HG03108 (cell line): ENCODE measurements around the gene ENTPD3.
"Not testable (repeated sequence)": the region's sequence is repeated elsewhere in the genome, so short reads cannot be mapped to it uniquely, and the experiment has no call there.

Source experiments
- ATAC-seq: cut with Tn5 transposase; IDR thresholded peaks from one replicate; pipeline ENCODE4 v1.9.1; 2021; ENCODE audit warnings: moderate library complexity; ENCODE audit not compliant: unreplicated experiment

Gene ENTPD3

DNA sequence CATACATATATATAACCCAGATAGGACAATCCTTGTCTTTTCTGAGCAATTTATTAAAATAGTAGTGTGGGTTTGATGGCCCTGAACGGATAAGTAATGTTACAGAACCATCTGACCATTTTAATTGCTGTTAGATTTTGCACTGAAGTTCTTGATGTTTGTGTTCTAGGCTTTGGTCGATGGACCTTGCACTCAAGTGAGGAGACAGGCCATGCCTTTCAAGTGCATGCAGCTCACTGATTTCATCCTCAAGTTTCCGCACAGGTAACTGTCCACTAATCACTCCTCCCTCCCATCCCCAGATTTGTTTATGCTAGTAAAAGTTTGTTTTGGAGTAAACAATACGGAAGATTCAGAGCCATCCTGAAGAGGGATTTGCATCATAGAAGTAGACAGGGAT is 71.5 kb downstream of the ENTPD3 start:
- ATAC-seq: no peak

DNA sequence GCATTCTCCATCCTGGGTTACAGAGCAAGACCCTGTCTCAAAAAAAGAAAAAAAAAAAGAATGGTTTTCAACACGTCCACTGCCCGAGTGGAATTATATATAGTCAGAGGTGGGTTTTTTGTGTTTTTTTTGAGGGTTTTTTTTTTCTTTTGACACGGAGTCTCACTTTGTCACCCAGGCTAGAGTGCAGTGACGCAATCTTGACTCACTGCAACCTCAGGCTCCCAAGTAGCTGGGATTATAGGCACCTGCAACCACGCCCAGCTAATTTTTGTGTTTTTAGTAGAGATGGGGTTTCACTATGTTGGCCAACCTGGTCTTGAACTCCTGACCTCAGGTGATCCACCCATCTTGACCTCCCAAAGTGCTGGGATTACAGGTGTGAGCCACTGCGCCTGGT is 73.5 kb downstream of the ENTPD3 start:
- not testable (repeated sequence) for ATAC-seq

DNA sequence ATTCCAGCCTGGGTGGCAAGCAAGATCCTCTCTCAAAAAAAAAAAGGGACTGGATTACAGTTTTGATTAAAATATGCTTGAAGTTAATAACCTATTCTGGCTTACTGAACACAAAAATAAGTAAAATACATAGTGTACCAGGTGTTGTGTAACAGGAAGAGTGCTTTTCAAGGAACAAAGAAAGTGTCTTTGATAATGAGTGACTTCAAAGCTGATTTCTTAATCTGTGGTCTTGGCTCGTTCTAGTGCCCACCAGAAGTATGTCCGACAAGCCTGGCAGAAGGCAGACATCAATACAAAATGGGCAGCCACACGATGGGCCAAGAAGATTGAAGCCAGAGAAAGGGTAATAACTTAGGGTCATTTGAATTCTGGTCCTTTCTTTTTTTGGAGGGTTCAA is 74.2 kb downstream of the ENTPD3 start:
- ATAC-seq: no peak

DNA sequence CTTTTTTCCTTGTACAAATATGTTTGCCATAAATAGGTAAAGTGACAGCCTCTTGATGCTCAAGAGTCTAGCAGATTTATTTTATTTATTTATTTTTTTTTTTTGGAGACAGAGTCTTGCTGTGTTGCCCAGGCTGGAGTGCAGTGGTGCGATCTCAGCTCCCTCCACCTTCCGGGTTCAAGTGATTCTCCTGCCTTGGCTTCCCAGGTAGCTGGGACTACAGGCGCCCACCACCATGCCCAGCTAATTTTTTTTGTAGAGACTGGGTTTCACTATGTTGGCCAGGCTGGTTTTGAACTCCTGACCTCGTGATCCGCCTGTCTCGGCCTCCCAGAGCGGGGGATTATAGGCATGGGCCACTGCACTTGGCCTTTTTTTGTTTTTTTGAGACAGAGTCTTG is 75.9 kb downstream of the ENTPD3 start:
- not testable (repeated sequence) for ATAC-seq

DNA sequence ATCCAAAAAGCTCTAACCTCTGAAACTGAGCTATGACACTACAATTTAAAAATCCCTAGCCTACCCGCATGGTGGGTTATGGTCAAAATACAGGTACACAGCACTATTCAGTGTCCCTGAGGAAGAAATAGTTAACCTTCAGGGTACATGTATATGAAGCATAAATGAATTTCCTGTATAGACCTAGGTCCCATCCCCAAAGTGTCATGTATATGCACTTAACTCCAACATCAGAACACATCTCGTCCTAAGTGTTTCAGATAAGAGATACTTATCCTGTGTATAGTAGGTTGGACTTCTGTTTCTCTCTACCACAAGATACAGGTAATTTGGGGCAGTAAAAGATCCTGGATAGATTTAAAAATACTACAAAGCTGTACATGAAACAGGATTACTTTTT is 76.6 kb downstream of the ENTPD3 start:
- no peak for ATAC-seq

DNA sequence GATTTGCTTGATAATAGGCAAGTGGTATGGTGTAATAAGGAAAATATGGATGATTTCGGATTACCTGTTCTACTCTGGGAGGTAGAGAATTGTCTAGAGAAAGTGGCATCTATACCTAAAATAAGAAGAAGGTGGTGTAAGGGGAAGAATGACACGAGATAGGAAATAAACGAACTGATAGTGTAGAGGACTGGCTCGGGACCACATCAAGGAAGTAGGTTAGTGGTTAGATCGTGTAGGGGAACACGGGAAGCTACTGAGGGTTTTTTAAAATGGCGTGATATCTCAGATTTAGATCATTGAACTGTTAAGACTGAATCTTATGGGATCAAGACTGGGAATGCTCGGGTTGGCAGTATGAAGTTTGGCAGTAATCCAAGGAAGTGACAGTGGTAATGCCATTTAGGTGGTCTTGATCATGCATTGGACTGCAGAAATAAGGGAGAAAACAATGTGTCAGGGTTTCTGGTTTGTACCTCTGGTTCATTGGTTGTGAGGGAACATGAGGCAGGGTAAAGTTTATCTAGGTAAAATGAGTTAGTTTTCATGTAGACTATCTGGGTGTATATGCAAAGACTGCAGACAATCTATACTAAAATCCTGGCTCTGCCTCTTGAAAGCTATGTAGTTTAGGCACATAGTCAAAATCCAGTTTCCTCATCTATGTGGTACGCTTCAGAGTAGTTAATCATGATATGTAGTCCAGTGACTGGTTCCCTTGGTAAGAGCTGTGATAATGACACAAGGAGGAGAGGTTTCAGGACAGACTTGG is 77.5 kb downstream of the ENTPD3 start:
- ATAC-seq: no peak

DNA sequence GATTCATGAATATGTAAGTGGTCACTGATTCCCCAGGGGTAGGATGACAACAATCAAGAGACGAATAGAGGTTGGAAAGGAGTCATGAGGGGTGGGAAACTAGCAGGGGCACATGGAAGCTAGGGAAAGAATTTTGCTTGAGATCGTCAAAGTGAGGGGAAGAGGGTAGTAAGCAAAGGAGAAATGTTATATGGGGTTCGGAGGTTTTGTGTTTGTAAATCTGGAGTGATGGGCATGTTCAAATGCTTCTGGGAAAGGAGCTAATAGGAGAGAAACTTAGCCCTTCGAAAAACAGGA is 78.1 kb downstream of the ENTPD3 start:
- ATAC-seq: no peak

DNA sequence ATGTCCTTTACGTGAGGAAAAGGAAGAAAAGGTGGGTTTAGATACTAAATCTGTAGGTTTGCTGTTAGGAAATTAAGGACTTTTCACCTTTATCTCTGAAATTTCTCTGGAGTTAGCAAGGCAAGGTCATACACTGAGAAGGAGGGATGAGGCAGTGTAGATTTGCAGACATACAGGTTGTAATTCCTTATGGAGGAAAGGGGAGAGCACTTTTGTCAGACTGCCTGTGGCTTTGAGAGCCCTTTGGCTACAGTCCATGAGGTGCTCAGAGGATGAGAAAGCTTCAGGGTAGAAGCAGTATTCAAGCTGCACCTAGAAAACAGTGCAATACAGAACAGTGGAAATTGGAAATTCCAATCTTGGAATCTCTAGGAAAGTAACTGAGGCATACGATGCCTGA is 78.5 kb downstream of the ENTPD3 start:
- ATAC-seq: no peak

DNA sequence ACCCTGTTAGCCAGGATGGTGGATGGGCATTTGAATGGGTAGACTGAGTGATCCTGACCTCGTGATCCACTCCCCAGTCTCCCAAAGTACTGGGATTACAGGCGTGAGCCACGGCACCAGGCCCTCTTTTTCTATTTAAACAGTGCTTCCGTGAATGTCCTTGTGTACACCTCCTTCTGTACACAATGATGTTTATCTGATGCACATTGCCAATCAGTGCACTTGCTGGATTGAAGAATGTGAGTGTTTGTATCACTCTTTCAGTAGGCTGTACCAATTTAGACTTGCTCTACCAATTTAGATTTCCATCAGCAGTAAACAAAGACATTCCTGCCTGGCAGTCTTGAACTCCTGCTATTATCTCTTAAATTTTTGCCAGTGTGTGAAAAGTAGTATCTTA is 81.0 kb downstream of the ENTPD3 start:
- no peak for ATAC-seq

DNA sequence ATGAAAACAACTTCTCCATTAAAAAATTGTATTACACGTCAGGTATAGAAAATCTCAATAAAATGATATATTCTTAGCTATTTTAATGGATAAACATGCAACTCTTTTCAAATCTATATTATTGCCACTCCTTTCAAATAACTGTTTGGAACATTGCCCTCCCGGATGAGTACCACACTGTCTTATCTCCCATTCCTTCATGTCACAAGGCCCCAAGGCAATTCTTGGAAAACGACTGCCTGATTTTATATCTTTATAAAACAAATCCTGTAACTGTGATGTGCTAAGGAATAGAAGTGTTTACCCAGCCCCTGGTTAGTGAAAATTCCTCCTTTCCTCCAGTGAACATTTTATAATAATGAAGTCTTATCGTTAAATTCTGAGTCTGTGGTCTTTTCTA is 83.7 kb downstream of the ENTPD3 start:
- no peak for ATAC-seq

DNA sequence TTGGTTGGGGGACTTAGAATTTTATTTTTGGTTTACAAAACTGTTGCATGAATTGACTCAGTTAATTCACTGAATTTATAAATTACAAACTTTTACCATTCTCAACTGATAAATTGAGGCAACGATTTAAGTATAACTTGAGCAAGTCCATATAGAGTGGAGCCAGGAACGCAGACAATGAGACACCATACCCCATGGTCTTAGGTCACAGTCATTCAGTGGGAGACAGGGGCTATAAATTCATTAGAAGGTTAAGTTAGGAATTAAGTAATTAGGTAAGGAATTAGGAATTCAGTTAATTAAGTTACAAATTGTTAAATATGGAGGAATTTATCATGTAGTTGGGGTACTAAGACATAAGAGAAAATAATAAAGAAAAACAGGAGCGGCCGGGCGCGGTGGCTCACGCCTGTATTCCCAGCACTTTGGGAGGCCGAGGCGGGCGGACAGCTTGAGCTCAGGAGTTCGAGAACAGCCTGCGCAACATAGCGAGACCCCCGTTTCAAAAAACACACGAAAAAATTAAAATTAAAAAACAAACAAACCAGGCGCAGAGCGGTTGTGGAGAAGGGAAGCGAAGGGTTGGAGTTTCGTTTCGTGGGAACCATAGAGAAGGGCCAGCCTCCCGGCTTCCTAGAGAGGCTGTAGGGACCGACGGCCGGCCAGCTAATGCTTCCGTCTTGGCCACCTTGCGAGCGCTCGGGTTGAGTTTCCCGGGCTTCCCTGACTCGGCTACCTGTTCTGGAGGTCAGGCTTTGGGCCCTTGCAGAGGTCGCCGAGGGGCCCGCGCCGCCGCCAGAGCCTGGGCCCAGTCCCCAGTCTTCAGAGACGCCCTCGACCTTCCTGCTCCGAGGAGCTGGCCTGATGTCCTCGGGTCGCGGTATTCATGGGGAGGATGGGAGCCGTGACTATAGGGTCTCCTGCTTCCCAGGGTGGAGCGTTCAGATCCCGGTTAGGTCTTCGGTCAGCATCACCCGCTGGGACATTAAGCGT is 89.8 kb downstream of the ENTPD3 start, which contains the start of gene ZNF619:
TSS of gene ZNF619 (plus strand) at position 645 of the 993 bp plus-strand sequence. CDS start 858 bp downstream, outside the sequence.
- peak; percentile 82 for ATAC-seq

DNA sequence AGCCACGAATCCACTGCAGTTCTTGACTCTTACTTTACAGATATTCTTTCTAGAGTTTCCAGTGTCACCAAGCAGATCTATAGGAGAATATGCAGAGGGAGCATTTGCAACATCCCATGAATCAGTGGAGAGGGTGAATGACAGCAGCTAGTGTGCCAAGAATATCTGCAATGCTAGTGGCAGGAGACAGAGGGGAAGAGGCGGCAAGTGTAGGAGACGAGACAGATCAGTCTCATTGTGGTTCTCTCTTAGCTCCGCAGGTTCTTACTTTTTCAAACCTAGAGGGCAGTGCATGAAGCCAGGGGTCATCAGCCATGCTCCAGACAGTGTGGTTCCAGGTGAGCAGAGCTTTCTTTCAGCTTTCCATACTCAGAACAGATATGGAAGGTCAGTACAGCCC is 90.7 kb downstream of the ENTPD3 start:
- no peak for ATAC-seq
